Liver (tissue), 9 donors: ENCODE measurements around the gene HBG2. TPM values are rescaled to one million over a fixed set of nuclear protein-coding genes. Genes with fewer than 3 reads are reported as not detected.

ENCODE experiments used
- DNase-seq: peaks from one replicate; pipeline ENCODE4 v3.0.0-alpha.2; 2017; ENCODE audit warnings: low spot score
- H3K27ac ChIP-seq, 2 donors: one replicate each; pipeline ENCODE4 v1.7.0; 2013; ENCODE audit warnings: inconsistent platforms in 2 of 2, low read length in 2 of 2, control low read depth in 1 of 2, low read depth in 1 of 2, mild to moderate bottlenecking in 1 of 2
- H3K27me3 ChIP-seq, 4 donors: one replicate each; pipeline versions ENCODE4 v1.6.1 to v1.7.0; 2013; ENCODE audit warnings: low read length in 3 of 4, inconsistent platforms in 1 of 4, mild to moderate bottlenecking in 1 of 4, moderate library complexity in 1 of 4; ENCODE audit not compliant: control insufficient read depth in 4 of 4, insufficient read depth in 4 of 4
- H3K36me3 ChIP-seq, 4 donors: one replicate each; pipeline versions ENCODE4 v1.6.1 to v1.7.0; 2013; ENCODE audit warnings: low read length in 3 of 4, mild to moderate bottlenecking in 3 of 4, low read depth in 1 of 4, moderate library complexity in 1 of 4; ENCODE audit not compliant: control insufficient read depth in 4 of 4, insufficient read depth in 3 of 4
- H3K4me1 ChIP-seq, 4 donors: one replicate each; pipeline versions ENCODE4 v1.6.1 to v1.7.0; 2013; ENCODE audit warnings: low read length in 3 of 4, mild to moderate bottlenecking in 3 of 4, moderate library complexity in 1 of 4; ENCODE audit not compliant: control insufficient read depth in 4 of 4, insufficient read depth in 4 of 4
- H3K4me3 ChIP-seq, 3 donors: one replicate each; pipeline versions ENCODE4 v1.6.1 to v1.7.0; 2013; ENCODE audit warnings: low read length in 3 of 3, control low read depth in 1 of 3, low read depth in 1 of 3, mild to moderate bottlenecking in 1 of 3
- H3K9ac ChIP-seq, 2 donors: one replicate each; pipeline ENCODE4 v1.7.0; 2013; ENCODE audit warnings: low read length in 2 of 2, mild to moderate bottlenecking in 2 of 2, moderate library complexity in 2 of 2, control low read depth in 1 of 2, low read depth in 1 of 2
- H3K9me3 ChIP-seq, 4 donors: one replicate each; pipeline versions ENCODE4 v1.6.1 to v1.7.0; 2013; ENCODE audit warnings: low read length in 3 of 4; ENCODE audit not compliant: control insufficient read depth in 4 of 4
- ATF3 ChIP-seq: IDR thresholded peaks from 2 replicates; pipeline ENCODE4 v1.6.1; 2016; ENCODE audit warnings: antibody characterized with exemption
- CTCF ChIP-seq: fragments of 150-350 bp; IDR thresholded peaks from 2 replicates; pipeline ENCODE4 v1.5.1; 2017; ENCODE audit warnings: improper control_type of control experiment, low read depth, low read length; ENCODE audit not compliant: missing input control
- EGR1 ChIP-seq, 2 donors: IDR thresholded peaks; 2 replicates each; pipeline ENCODE4 v1.6.1; 2016 to 2018; ENCODE audit warnings: antibody characterized with exemption in 2 of 2, low read depth in 2 of 2
- FOXA1 ChIP-seq: IDR thresholded peaks from 2 replicates; pipeline ENCODE4 v1.6.1; 2016; ENCODE audit warnings: antibody characterized with exemption
- FOXA2 ChIP-seq: IDR thresholded peaks from 2 replicates; pipeline ENCODE4 v1.6.1; 2016; ENCODE audit warnings: antibody characterized with exemption
- GABPA ChIP-seq, 2 donors: IDR thresholded peaks in 1 of 2; conservative IDR thresholded peaks in 1 of 2; 2 replicates each; pipeline ENCODE4 v1.6.1; 2016; ENCODE audit warnings: antibody characterized with exemption in 2 of 2, mild to moderate bottlenecking in 1 of 2, moderate library complexity in 1 of 2
- HNF4A ChIP-seq, 2 donors: conservative IDR thresholded peaks; 2 replicates each; pipeline ENCODE4 v1.6.1; 2016; ENCODE audit warnings: antibody characterized with exemption in 2 of 2, mild to moderate bottlenecking in 2 of 2
- HNF4G ChIP-seq: IDR thresholded peaks from 2 replicates; pipeline ENCODE4 v1.6.1; 2016; ENCODE audit warnings: antibody characterized with exemption
- JUND ChIP-seq, 2 donors: IDR thresholded peaks; 2 replicates each; pipeline ENCODE4 v1.6.1; 2016; ENCODE audit warnings: antibody characterized with exemption in 2 of 2
- MAX ChIP-seq: IDR thresholded peaks from 2 replicates; pipeline ENCODE4 v1.6.1; 2016; ENCODE audit warnings: antibody characterized with exemption
- NR2F2 ChIP-seq: IDR thresholded peaks from 2 replicates; pipeline ENCODE4 v1.6.1; 2016; ENCODE audit warnings: antibody characterized with exemption
- RAD21 ChIP-seq, 2 donors: IDR thresholded peaks; 2 replicates each; pipeline ENCODE4 v1.6.1; 2016; ENCODE audit warnings: antibody characterized with exemption in 2 of 2, mild to moderate bottlenecking in 2 of 2
- REST ChIP-seq: IDR thresholded peaks from 2 replicates; pipeline ENCODE4 v1.6.1; 2016; ENCODE audit warnings: antibody characterized with exemption, mild to moderate bottlenecking
- RXRA ChIP-seq, 2 donors: IDR thresholded peaks; 2 replicates each; pipeline ENCODE4 v1.6.1; 2017 to 2018; ENCODE audit warnings: antibody characterized with exemption in 2 of 2, mild to moderate bottlenecking in 1 of 2
- SP1 ChIP-seq: IDR thresholded peaks from 2 replicates; pipeline ENCODE4 v1.6.1; 2018; ENCODE audit warnings: antibody characterized with exemption, mild to moderate bottlenecking
- TAF1 ChIP-seq: conservative IDR thresholded peaks from 2 replicates; pipeline ENCODE4 v1.6.1; 2016; ENCODE audit warnings: antibody characterized with exemption, mild to moderate bottlenecking
- YY1 ChIP-seq: IDR thresholded peaks from 2 replicates; pipeline ENCODE4 v1.6.1; 2016; ENCODE audit warnings: antibody characterized with exemption, mild to moderate bottlenecking
- ZBTB33 ChIP-seq: IDR thresholded peaks from 2 replicates; pipeline ENCODE4 v1.6.1; 2016; ENCODE audit warnings: antibody characterized with exemption
- WGBS: extraction: QIAGEN DNeasy Blood & Tissue Kit; methylation state at CpG from one replicate; pipeline ENCODE4 v1.1.7; 2013; 5-methylcytosine and 5-hydroxymethylcytosine counted together
- polyA plus RNA-seq, 2 donors: library from polyadenylated mRNA; stranded (reverse) in 1 of 2; unstranded in 1 of 2; fragments of 200-250 nt in 1 of 2; fragments of >200 nt in 1 of 2; fragmentation: Nextera tagmentation in 1 of 2; extraction: Ambion mirVana in 1 of 2; gene quantifications; one replicate each; pipeline versions ENCODE4 v1.2.1 to v1.2.3, GENCODE V29; 2013 to 2015
- total RNA-seq, 2 donors: library from RNA; depleted of rRNA; stranded (reverse); fragments of >200 nt; gene quantifications; one replicate each; pipeline ENCODE4 v1.2.3, GENCODE V29; 2014
- donor health status: healthy.
- donor health status: healthy.
- donor health status: healthy.
- donor health status: healthy.
- donor health status: healthy.

HBG2 gene
- total and polyA plus RNA-seq, 4 donors = 0.71 to 55,632 TPM; not detected in 2

GRCh38 chr11:5288108-5288905 is 33.7 kb upstream of the HBG2 start:
- Histone ChIP-seq H3K4me1 (no peaks in the 10 kb centered on the region), H3K36me3 (no peaks in the 10 kb centered on the region), H3K9ac (no peak overlapping the region), H3K4me3 (no peak overlapping the region), H3K27ac (no peak overlapping the region), H3K27me3 (no peaks in the 10 kb centered on the region), H3K9me3 (no peaks in the 10 kb centered on the region)
- 78% methylated on average over 7 of the region's 7 CpGs for WGBS
- TF ChIP-seq CTCF = no peak
- TF ChIP-seq JUND (IDR thresholded peaks at IDR 0.05) = no peak
- TF ChIP-seq TAF1 = no peak
- TF ChIP-seq HNF4G = no peak
- no peak for TF ChIP-seq ZBTB33
- TF ChIP-seq MAX = no peak
- TF ChIP-seq EGR1 (IDR thresholded peaks at IDR 0.05; ENCODE audit: low read depth in 2 of 2) = no peak
- TF ChIP-seq ATF3 = no peak
- no peak for TF ChIP-seq RAD21 (IDR thresholded peaks at IDR 0.05)
- TF ChIP-seq SP1 = no peak
- TF ChIP-seq NR2F2 = no peak
- DNase-seq = peak; percentile 87

GRCh38 chr11:5286901-5287300 is 32.3 kb upstream of the HBG2 start:
- Histone ChIP-seq H3K27ac (no peak overlapping the region), H3K27me3 (no peaks in the 10 kb centered on the region), H3K36me3 (no peaks in the 10 kb centered on the region), H3K9ac (no peak overlapping the region), H3K9me3 (no peaks in the 10 kb centered on the region), H3K4me1 (no peaks in the 10 kb centered on the region), H3K4me3 (no peak overlapping the region)
- no peak for DNase-seq
- WGBS = 79% methylated on average over 3 of the region's 3 CpGs
- TF ChIP-seq RAD21 (IDR thresholded peaks at IDR 0.05) (no peak), ATF3 (no peak), HNF4G (no peak), REST (no peak), ZBTB33 (no peak), NR2F2 (no peak), FOXA1 (no peak), CTCF (no peak), JUND (IDR thresholded peaks at IDR 0.05) (no peak), HNF4A (conservative IDR thresholded peaks at IDR 0.05) (no peak), FOXA2 (no peak), GABPA (IDR thresholded peaks at IDR 0.05 in 1 of 2, conservative IDR thresholded peaks at IDR 0.05 in 1 of 2) (no peak), RXRA (IDR thresholded peaks at IDR 0.05) (no peak), YY1 (no peak), SP1 (no peak), EGR1 (IDR thresholded peaks at IDR 0.05; ENCODE audit: low read depth in 2 of 2) (no peak), TAF1 (no peak)
